ENCODE measurements around the gene BATF3. TPM values are rescaled to one million over a fixed set of nuclear protein-coding genes. Genes with fewer than 3 reads are reported as not detected.
A peak's percentile ranks its signal among the peaks of the same experiment; 100 is the strongest.

BATF3 gene
- total and polyA plus RNA-seq, 9 of the 15 experiments (the other 6 are each of a cell fraction or from before 2014, with no cell fraction given) = 0.40 to 3.8 (median 2.0) TPM

DNA sequence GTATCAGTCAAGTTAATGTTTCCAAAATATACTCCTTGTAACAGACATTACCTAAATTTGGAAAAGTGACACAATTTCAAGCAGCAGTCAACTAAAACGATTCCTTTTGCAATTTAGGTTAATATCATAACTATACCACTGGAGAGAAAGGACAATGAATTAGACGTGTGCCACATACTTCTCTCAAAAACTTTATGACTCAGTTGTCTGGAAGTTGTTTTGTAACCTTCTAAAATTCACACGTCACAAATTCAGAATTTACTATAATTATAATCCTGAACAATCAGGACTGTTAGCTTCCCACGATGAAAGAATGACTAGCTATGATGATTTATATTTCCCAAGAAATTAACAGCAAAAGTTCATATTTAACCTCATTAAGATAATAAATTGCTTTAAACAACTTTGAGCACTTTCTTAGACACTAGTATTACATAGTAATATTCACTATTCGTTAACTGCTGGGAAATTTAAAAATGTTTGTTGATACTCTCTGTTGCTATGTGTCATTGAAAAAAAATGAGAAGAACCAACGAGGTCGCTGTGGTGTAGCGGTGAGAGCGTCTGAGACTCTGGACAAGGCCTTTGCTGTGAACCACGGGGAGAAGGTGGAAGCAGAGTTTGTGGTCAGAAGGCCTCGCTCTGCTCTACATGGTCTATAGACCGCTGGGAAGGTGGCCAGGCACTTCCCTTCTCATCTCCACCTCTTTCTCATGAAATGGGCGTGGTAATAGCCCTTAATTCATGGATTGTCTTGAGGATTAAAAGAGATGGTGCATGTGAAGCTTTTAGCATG, 27.9 kb upstream of the BATF3 start:
- no peak overlapping the region for H3K4me3 ChIP-seq
- peaks cover 4% of the 10 kb centered on the region; the same call in 1 of the 3 replicates for H3K36me3 ChIP-seq (ENCODE audit: control insufficient read depth, insufficient read depth, low read length)
- FAIRE-seq (no peak), DNase-seq (ENCODE audit: extremely low read depth in 1 of 4, low spot score in 3 of 4) (no peak), ATAC-seq (peak; percentile 33; the same call in 2 of the 3 replicates)
- 67% methylated on average over 13 of the region's 13 CpGs for WGBS (ENCODE audit: insufficient coverage, low coverage, missing lambda C conversion rate)
- CTCF ChIA-PET (ENCODE audit: low intra/inter-chr PET ratio) = no interaction called here
- POLR2A ChIA-PET = interaction anchor here (1.4 kb wide), 1 partner anchor 12 kb away, joined by 3 read pairs; no protein-coding TSS in a partner anchor
- no peak overlapping the region for H2AFZ ChIP-seq (ENCODE audit: low read depth, low read length)
- H3K79me2 ChIP-seq (ENCODE audit: control insufficient read depth, insufficient read depth, low read length) = no peaks in the 10 kb centered on the region
- no TSS peak for BruUV-seq (replicated peaks)
- in situ Hi-C loops (cut with MboI) (no loop called here), intact Hi-C loops (cut with micrococcal nuclease) (no loop called here)
- no peak overlapping the region for H3K4me2 ChIP-seq (ENCODE audit: insufficient read depth, low read length)
- H3K27ac ChIP-seq (ENCODE audit: extremely low read depth, low read depth, low read length) = no peak overlapping the region
- TF ChIP-seq, protein P1, sequence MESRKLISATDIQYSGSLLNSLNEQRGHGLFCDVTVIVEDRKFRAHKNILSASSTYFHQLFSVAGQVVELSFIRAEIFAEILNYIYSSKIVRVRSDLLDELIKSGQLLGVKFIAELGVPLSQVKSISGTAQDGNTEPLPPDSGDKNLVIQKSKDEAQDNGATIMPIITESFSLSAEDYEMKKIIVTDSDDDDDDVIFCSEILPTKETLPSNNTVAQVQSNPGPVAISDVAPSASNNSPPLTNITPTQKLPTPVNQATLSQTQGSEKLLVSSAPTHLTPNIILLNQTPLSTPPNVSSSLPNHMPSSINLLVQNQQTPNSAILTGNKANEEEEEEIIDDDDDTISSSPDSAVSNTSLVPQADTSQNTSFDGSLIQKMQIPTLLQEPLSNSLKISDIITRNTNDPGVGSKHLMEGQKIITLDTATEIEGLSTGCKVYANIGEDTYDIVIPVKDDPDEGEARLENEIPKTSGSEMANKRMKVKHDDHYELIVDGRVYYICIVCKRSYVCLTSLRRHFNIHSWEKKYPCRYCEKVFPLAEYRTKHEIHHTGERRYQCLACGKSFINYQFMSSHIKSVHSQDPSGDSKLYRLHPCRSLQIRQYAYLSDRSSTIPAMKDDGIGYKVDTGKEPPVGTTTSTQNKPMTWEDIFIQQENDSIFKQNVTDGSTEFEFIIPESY (CRISPR knock-in tag; IDR thresholded peaks at IDR 0.05) = peak; percentile 85
- no peak for TF ChIP-seq POLR2G (IDR thresholded peaks at IDR 0.05; ENCODE audit: low read depth, low read length)
- TF ChIP-seq, protein P2, sequence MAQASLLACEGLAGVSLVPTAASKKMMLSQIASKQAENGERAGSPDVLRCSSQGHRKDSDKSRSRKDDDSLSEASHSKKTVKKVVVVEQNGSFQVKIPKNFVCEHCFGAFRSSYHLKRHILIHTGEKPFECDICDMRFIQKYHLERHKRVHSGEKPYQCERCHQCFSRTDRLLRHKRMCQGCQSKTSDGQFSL (CRISPR knock-in tag; IDR thresholded peaks at IDR 0.05) = no peak
- TF ChIP-seq, protein P2 (tag; IDR thresholded peaks at IDR 0.05) = no peak
- no peaks in the 10 kb centered on the region; the same call in 1 of the 2 replicates for H4K20me1 ChIP-seq (replicated peaks; ENCODE audit: control insufficient read depth, insufficient read depth, low read length)
- no peaks in the 10 kb centered on the region; a peak in 1 of 5 replicates for H3K4me1 ChIP-seq (replicated peaks in 1 of 2; ENCODE audit: control insufficient read depth in 2 of 2, insufficient read depth in 2 of 2, low read length in 2 of 2)
- H3K9me3 ChIP-seq (replicated peaks; ENCODE audit: control insufficient read depth, insufficient read depth, low read depth, low read length) = no peaks in the 10 kb centered on the region
- no peak overlapping the region for H3K9ac ChIP-seq (ENCODE audit: insufficient read depth in 1 of 2, low read depth in 2 of 2, low read length in 2 of 2)
- no peaks in the 10 kb centered on the region for H3K27me3 ChIP-seq (ENCODE audit: control insufficient read depth in 2 of 2, insufficient read depth in 2 of 2, low read length in 2 of 2)
- no peaks in the 10 kb centered on the region for H3K9me1 ChIP-seq (ENCODE audit: control insufficient read depth, insufficient read depth, low read length)
